ENCODE measurements around the gene PTPRG.

GRCh38 chr3:62325896-62326295 lies 764.5 kb downstream of the PTPRG start:
- TF ChIP-seq, protein P1, sequence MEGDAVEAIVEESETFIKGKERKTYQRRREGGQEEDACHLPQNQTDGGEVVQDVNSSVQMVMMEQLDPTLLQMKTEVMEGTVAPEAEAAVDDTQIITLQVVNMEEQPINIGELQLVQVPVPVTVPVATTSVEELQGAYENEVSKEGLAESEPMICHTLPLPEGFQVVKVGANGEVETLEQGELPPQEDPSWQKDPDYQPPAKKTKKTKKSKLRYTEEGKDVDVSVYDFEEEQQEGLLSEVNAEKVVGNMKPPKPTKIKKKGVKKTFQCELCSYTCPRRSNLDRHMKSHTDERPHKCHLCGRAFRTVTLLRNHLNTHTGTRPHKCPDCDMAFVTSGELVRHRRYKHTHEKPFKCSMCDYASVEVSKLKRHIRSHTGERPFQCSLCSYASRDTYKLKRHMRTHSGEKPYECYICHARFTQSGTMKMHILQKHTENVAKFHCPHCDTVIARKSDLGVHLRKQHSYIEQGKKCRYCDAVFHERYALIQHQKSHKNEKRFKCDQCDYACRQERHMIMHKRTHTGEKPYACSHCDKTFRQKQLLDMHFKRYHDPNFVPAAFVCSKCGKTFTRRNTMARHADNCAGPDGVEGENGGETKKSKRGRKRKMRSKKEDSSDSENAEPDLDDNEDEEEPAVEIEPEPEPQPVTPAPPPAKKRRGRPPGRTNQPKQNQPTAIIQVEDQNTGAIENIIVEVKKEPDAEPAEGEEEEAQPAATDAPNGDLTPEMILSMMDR (IDR thresholded peaks at IDR 0.05; ENCODE audit: low read depth, low read length) = no peak
- no peak for TF ChIP-seq EZH2phosphoT487 (IDR thresholded peaks at IDR 0.05; ENCODE audit: low read depth)

Data from OCI-LY3 (cell line).